C4-2B (cell line): ENCODE measurements around the gene SLC13A2.

Experiments
- CTCF ChIP-seq: fragments of 450-650 bp; conservative IDR thresholded peaks from 2 replicates; pipeline ENCODE4 v1.5.1; 2017; ENCODE audit warnings: mild to moderate bottlenecking
- ZFX ChIP-seq: fragments of 450-650 bp; IDR thresholded peaks from 2 replicates; pipeline ENCODE4 v1.6.1; 2017

DNA sequence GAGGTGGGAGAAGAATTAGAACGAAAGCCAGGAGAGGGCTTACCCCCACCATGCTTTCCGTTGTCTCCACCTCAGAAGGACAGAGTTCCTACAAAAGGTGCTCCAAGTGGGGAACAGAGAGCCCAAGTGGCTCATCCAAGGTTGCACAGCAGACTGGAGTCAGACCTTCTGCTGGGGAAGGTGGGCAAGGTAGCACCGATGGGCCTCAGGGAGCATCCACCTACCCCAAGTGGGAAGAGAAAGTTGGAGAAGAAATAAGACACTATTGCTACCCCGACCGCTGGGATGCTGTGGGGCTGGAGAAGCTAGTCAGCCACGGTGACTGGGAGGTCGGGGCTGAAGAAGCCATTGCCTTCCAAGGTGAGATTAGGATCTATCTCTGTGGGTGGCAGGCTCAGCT lies 57.5 kb downstream of the SLC13A2 start:
- TF ChIP-seq CTCF (no peak), ZFX (no peak)
